Daoy (cell line): ENCODE data around the gene CEP70. TPM values are rescaled to one million over a fixed set of nuclear protein-coding genes. Genes with fewer than 3 reads are reported as not detected.

ENCODE experiments used
- DNase-seq: peaks from one replicate; pipeline ENCODE4 v3.0.0-alpha.2; 2015; ENCODE audit warnings: low read depth
- total RNA-seq: library from RNA; depleted of rRNA; stranded (reverse); fragments of >200 nt; shearing (Covaris generic); gene quantifications from 2 replicates; pipeline ENCODE4 v1.2.3, GENCODE V29; 2014; rRNA removed

Gene CEP70
- total RNA-seq, 1 experiment from 2014 or later: 33.4 TPM

- no peak for DNase-seq
Measured at GRCh38 chr3:138451595-138452162, 142.4 kb downstream of the CEP70 start.

DNA sequence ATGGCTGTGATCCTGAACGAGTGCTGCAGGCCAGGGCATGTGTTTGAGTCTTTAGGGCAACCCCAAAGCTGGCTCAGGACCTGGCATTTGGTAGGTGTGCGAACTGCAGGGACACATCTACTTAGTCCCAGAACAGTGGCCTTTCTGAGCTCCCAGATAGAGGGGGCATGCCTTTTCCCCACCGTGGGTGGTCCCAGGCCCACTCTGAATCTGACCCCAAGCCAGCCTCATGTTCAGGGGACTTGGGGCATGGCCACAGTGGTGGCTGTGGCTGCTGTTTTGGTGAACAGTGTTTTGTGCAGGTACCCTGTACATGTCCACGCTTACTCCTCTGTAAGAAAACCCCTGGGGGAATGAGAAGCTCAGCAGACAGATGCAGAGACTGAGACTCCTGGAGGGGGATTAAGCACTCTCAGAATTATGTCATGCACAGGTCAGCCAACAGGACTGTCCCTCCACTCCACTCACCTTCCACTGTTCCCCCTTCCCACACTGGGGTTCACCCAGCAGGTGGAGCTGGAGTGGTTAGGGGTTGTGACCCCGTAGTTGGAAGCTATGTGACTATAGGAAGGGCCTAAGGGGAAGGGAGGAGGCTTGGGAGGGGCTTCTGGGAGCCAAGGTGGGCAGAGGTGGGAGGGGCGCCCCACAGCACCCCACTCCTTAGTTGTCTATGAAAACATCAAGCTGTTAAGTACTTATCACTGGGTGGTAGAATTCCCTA lies 143.2 kb downstream of the CEP70 start:
- no peak for DNase-seq

GRCh38 chr3:138450181-138450580 lies 143.9 kb downstream of the CEP70 start:
- no peak for DNase-seq

GRCh38 chr3:138449490-138449889 lies 144.6 kb downstream of the CEP70 start:
- DNase-seq: no peak

DNA sequence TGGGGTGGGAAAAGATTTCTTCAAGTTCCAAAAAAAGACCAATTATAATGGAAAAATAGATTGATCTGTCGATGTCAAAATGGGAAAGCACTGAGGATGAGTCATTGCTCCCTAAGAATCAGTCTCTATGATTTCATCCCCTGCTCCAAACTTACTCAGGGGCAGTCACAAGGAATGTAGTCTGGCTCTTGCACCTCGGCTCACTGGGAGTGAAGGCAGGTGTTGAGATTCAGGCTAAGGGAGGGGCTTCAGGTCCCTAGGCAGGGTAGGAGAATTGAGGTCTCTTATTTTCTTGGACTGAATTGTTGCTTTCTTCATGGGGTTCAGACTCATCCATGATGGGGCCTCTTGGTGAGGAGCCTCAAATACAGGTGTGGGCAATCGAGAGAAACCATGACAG lies 145.4 kb downstream of the CEP70 start:
- no peak for DNase-seq

- DNase-seq: no peak
Measured at GRCh38 chr3:138445654-138446053, 148.4 kb downstream of the CEP70 start.

GRCh38 chr3:138445236-138445635 lies 148.8 kb downstream of the CEP70 start:
- no peak for DNase-seq

Other genes with a start within 250 kb of the CEP70 start
- 12.3 and 14.8 TPM in 2 replicates for gene MRAS, start 245.7 kb downstream of the CEP70 start, total RNA-seq
- gene ESYT3, start 159.6 kb downstream of the CEP70 start, total RNA-seq: 0.34 and 0.68 TPM in 2 replicates
- gene FAIM, start 14.5 kb upstream of the CEP70 start, total RNA-seq: 21.6 and 28.7 TPM in 2 replicates
- 6.6 and 7.8 TPM in 2 replicates for gene PIK3CB, start 240.7 kb upstream of the CEP70 start, total RNA-seq